MM.1S (cell line): ENCODE results near the gene ITM2C.

Source experiments
- DNase-seq: peaks from one replicate; pipeline ENCODE4 v3.0.0-alpha.2; 2015
- H2AFZ ChIP-seq: fragments of 300-600 bp; sonication (generic); 2 replicates; pipeline ENCODE4 v1.6.0; 2016; ENCODE audit warnings: antibody characterized with exemption, low read length
- H3F3A ChIP-seq: fragments of 300-600 bp; sonication (generic); 2 replicates; pipeline ENCODE4 v1.6.1; 2016; ENCODE audit warnings: mild to moderate bottlenecking, antibody characterized with exemption, low read length, moderate library complexity, mixed read lengths; ENCODE audit not compliant: insufficient read depth
- H3K27ac ChIP-seq: fragments of 300-600 bp; sonication (generic); 2 replicates; pipeline ENCODE4 v1.5.1; 2016; ENCODE audit warnings: mild to moderate bottlenecking, low read length
- H3K27me3 ChIP-seq: fragments of 300-600 bp; sonication (generic); replicated peaks from 2 replicates; pipeline ENCODE4 v1.6.0; 2016; ENCODE audit warnings: low read length; ENCODE audit not compliant: insufficient read depth
- H3K36me3 ChIP-seq: fragments of 300-600 bp; sonication (generic); replicated peaks from 2 replicates; pipeline ENCODE4 v1.6.1; 2016; ENCODE audit warnings: mild to moderate bottlenecking, low read length, mixed read lengths; ENCODE audit not compliant: insufficient read depth
- H3K4me1 ChIP-seq: fragments of 300-600 bp; sonication (generic); 2 replicates; pipeline ENCODE4 v1.6.1; 2016; ENCODE audit warnings: low read length, mixed read lengths
- H3K4me2 ChIP-seq: fragments of 300-600 bp; sonication (generic); 2 replicates; pipeline ENCODE4 v1.6.0; 2016; ENCODE audit warnings: low read depth, low read length
- H3K4me3 ChIP-seq: fragments of 300-600 bp; sonication (generic); 2 replicates; pipeline ENCODE4 v1.5.1; 2016; ENCODE audit warnings: low read length, mixed read lengths
- H3K79me2 ChIP-seq: fragments of 300-600 bp; sonication (generic); 2 replicates; pipeline ENCODE4 v1.6.1; 2016; ENCODE audit warnings: mixed run types, low read length, mixed read lengths
- H3K9ac ChIP-seq: fragments of 300-600 bp; sonication (generic); 2 replicates; pipeline ENCODE4 v1.6.1; 2016; ENCODE audit warnings: low read length, mixed read lengths
- H3K9me2 ChIP-seq: fragments of 300-600 bp; sonication (generic); replicated peaks from 2 replicates; pipeline ENCODE4 v1.6.1; 2016; ENCODE audit warnings: mild to moderate bottlenecking, low read length, mixed read lengths; ENCODE audit not compliant: insufficient read depth
- H3K9me3 ChIP-seq: fragments of 300-600 bp; sonication (generic); replicated peaks from 2 replicates; pipeline ENCODE4 v1.6.1; 2016; ENCODE audit warnings: mild to moderate bottlenecking, low read length, mixed read lengths; ENCODE audit not compliant: insufficient read depth
- H4K20me1 ChIP-seq: fragments of 300-600 bp; sonication (generic); 2 replicates; pipeline ENCODE4 v1.6.1; 2016; ENCODE audit warnings: mild to moderate bottlenecking, low read length, moderate library complexity, mixed read lengths; ENCODE audit not compliant: insufficient read depth
- EZH2 ChIP-seq: fragments of 300-600 bp; sonication (generic); optimal IDR thresholded peaks from 2 replicates; pipeline ENCODE3; 2017; ENCODE audit warnings: low read depth, mild to moderate bottlenecking, antibody characterized with exemption, low read length, mixed read lengths
- EZH2phosphoT487 ChIP-seq: fragments of 300-600 bp; sonication (generic); IDR thresholded peaks from 2 replicates; pipeline ENCODE4 v1.6.1; 2018; ENCODE audit warnings: antibody characterized with exemption, low read length
- TF ChIP-seq, protein P1 (sequence below): fragments of 300-600 bp; sonication (generic); IDR thresholded peaks from 2 replicates; pipeline ENCODE4 v1.5.1; 2016; ENCODE audit warnings: antibody characterized with exemption, low read length, mixed read lengths

ITM2C gene

DNA sequence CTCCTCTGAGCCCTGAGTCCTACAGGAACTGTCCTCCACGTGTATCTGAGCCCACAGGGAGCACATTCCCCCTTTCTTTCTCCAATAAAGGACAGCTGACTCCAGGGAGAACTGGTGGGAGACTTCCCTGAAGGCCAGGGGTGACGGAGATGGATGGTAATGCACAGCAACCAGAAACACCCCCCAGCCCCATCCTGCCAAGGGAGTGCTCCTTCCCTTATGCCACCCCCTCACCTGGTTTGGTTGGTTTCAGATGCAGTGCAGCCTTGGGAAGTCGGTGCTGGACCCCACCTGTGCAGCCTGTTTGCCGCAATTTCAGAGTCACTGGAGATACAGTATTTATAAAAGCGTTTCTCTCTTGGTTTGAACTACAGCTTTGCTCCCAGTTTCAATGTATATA, 36.3 kb downstream of the ITM2C start:
- no peak for DNase-seq
- no peak overlapping the region for H3K27ac ChIP-seq
- no peak overlapping the region for H3K4me3 ChIP-seq
- no peaks in the 10 kb centered on the region for H3K36me3 ChIP-seq
- no peaks in the 10 kb centered on the region for H3K79me2 ChIP-seq
- no peaks in the 10 kb centered on the region for H3F3A ChIP-seq
- peaks cover 13% of the 10 kb centered on the region for H3K4me1 ChIP-seq
- H3K9me2 ChIP-seq: no peaks in the 10 kb centered on the region
- no peak for TF ChIP-seq EZH2phosphoT487
- TF ChIP-seq EZH2: no peak
- TF ChIP-seq, protein P1, sequence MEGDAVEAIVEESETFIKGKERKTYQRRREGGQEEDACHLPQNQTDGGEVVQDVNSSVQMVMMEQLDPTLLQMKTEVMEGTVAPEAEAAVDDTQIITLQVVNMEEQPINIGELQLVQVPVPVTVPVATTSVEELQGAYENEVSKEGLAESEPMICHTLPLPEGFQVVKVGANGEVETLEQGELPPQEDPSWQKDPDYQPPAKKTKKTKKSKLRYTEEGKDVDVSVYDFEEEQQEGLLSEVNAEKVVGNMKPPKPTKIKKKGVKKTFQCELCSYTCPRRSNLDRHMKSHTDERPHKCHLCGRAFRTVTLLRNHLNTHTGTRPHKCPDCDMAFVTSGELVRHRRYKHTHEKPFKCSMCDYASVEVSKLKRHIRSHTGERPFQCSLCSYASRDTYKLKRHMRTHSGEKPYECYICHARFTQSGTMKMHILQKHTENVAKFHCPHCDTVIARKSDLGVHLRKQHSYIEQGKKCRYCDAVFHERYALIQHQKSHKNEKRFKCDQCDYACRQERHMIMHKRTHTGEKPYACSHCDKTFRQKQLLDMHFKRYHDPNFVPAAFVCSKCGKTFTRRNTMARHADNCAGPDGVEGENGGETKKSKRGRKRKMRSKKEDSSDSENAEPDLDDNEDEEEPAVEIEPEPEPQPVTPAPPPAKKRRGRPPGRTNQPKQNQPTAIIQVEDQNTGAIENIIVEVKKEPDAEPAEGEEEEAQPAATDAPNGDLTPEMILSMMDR: no peak
- H2AFZ ChIP-seq: no peak overlapping the region
- no peak overlapping the region for H3K4me2 ChIP-seq
- no peaks in the 10 kb centered on the region for H3K9me3 ChIP-seq
- H3K9ac ChIP-seq: no peak overlapping the region
- no peaks in the 10 kb centered on the region for H3K27me3 ChIP-seq
- H4K20me1 ChIP-seq: no peaks in the 10 kb centered on the region

DNA sequence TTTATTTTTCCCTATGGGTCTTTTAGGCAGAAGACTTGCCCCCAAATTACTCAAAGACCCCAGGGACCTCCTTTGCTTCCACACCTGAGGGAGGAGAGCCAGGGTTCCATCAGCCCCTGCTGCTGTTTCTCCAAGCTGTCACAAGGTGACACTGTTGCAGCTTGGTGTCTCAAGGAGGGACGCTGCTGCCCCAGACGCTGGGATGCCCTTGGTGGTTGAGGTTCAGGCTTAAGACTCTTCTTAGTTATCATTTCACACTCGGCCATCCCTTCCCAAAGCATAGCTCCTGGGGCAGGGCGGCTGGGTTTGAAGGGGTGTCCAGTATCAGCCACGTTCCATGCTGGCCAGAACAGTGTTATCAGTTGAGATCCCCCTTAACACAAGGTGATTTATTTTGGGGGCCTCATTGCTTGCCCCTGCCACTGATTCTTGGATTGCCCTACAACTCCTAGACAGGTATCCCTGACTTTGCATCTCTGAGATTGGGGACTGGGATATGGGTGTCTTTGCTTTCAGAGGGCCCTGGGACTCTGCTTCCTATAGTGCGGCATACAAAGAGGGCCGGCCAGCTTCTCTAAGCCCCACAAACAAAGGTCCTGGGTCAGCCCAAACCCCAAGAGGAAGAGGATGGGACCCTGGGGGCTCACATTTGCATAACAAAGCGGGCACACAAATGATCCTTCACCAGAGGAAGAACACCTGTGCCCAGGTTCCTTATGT, 37.6 kb downstream of the ITM2C start:
- Histone ChIP-seq H3K9me3 (no peaks in the 10 kb centered on the region), H3F3A (no peaks in the 10 kb centered on the region), H3K9ac (no peak overlapping the region), H3K79me2 (no peaks in the 10 kb centered on the region), H3K27me3 (no peaks in the 10 kb centered on the region), H4K20me1 (no peaks in the 10 kb centered on the region), H3K9me2 (no peaks in the 10 kb centered on the region), H3K36me3 (no peaks in the 10 kb centered on the region), H3K4me3 (no peak overlapping the region), H2AFZ (no peak overlapping the region), H3K4me1 (peaks cover 11% of the 10 kb centered on the region), H3K27ac (no peak overlapping the region), H3K4me2 (no peak overlapping the region)
- DNase-seq: peak; percentile 69
- TF ChIP-seq, protein P1: peak; percentile 84
- TF ChIP-seq EZH2: no peak

DNA sequence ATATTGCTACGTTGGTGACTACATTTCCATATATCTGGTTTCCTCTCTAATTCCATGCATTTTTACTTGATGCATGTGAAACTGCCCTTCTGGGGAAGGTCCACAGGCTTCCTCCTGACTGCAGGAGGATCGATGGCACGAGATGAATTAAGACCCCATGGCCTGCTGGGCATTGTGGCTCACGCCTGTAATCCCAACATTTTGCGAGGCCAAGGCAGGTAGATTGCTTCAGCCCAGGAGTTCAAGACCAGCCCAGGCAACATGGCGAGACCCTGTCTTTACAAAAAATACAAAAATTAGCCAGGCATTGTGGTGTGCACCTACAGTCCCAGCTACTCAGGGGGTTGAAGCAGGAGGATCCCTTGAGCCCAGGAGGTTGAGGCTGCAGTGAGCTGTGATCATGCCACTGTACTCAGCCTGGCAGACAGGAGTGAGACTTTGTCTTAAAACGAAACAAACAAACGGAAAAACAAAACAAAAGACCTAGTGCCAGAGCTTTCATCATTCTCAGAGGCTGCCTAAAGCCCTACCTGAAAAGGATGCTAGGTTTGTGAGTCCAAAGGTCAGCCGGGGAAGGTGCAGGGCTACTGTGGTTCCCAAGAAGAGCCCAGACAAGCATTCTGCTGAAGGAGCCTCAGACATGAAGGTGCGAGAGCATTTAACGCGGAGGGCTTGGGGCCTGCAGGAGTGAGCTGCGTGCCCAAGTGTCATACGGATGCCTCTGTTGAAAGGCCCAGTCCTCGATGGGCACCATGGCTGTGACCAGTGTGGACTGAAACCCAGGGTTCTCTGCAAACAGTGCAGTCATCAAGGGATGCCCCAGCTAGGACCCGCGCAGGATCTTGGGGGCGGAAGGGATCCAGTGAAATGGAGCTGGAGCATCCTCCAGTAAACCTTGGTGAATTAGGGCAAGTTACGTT, 38.7 kb downstream of the ITM2C start:
- Histone ChIP-seq H3K27me3 (no peaks in the 10 kb centered on the region), H2AFZ (no peak overlapping the region), H3K27ac (no peak overlapping the region), H3K9ac (no peak overlapping the region), H3K4me1 (peaks cover 11% of the 10 kb centered on the region), H3K36me3 (no peaks in the 10 kb centered on the region), H4K20me1 (no peaks in the 10 kb centered on the region), H3K4me3 (no peak overlapping the region), H3K9me3 (no peaks in the 10 kb centered on the region), H3F3A (no peaks in the 10 kb centered on the region), H3K79me2 (no peaks in the 10 kb centered on the region), H3K4me2 (0 out of 2 replicates have a peak overlapping the region, but pooled peaks have one; percentile 5), H3K9me2 (no peaks in the 10 kb centered on the region)
- TF ChIP-seq EZH2phosphoT487: no peak
- peak; percentile 14 for DNase-seq
